Ecto neural progenitor cell (in vitro differentiated cells): Measurements from ENCODE around the gene LPP.

Experiments
- DNase-seq: peaks from one replicate; pipeline ENCODE4 v3.0.0-alpha.2; 2018; ENCODE audit warnings: low spot score

LPP gene

GRCh38 chr3:188792793-188793192 lies 638.8 kb downstream of the LPP start:
- DNase-seq, result peak; percentile 61

- no peak for DNase-seq
Measured at GRCh38 chr3:188796122-188796631, 642.2 kb downstream of the LPP start.

GRCh38 chr3:188797045-188797444 lies 643.1 kb downstream of the LPP start:
- no peak for DNase-seq

- no peak for DNase-seq
Measured at GRCh38 chr3:188798556-188799145, 644.7 kb downstream of the LPP start.

GRCh38 chr3:188801393-188801792 lies 647.4 kb downstream of the LPP start:
- no peak for DNase-seq

- DNase-seq, result no peak
Measured at GRCh38 chr3:188802645-188803044, 648.7 kb downstream of the LPP start.

GRCh38 chr3:188807006-188807405 lies 653.0 kb downstream of the LPP start:
- DNase-seq, result no peak

- DNase-seq, result no peak
Measured at GRCh38 chr3:188812198-188812597, 658.2 kb downstream of the LPP start.

GRCh38 chr3:188814581-188814980 lies 660.6 kb downstream of the LPP start:
- no peak for DNase-seq

GRCh38 chr3:188817103-188817934 lies 663.4 kb downstream of the LPP start:
- DNase-seq, result no peak

GRCh38 chr3:188817935-188818269 lies 663.9 kb downstream of the LPP start:
- DNase-seq, result no peak

GRCh38 chr3:188818282-188818681 lies 664.3 kb downstream of the LPP start:
- no peak for DNase-seq

- DNase-seq, result no peak
Measured at GRCh38 chr3:188819939-188820338, 666.0 kb downstream of the LPP start.

GRCh38 chr3:188822004-188822403 lies 668.0 kb downstream of the LPP start:
- DNase-seq, result no peak

GRCh38 chr3:188822411-188822810 lies 668.5 kb downstream of the LPP start:
- DNase-seq, result no peak

GRCh38 chr3:188824566-188824965 lies 670.6 kb downstream of the LPP start:
- DNase-seq, result no peak

- DNase-seq, result no peak
Measured at GRCh38 chr3:188825901-188826300, 671.9 kb downstream of the LPP start.

GRCh38 chr3:188826574-188826973 lies 672.6 kb downstream of the LPP start:
- no peak for DNase-seq

GRCh38 chr3:188827103-188827502 lies 673.1 kb downstream of the LPP start:
- DNase-seq, result no peak

- no peak for DNase-seq
Measured at GRCh38 chr3:188827576-188827975, 673.6 kb downstream of the LPP start.

- no peak for DNase-seq
Measured at GRCh38 chr3:188829130-188829529, 675.2 kb downstream of the LPP start.

- DNase-seq, result no peak
Measured at GRCh38 chr3:188829576-188829975, 675.6 kb downstream of the LPP start.

- DNase-seq, result no peak
Measured at GRCh38 chr3:188830893-188831292, 676.9 kb downstream of the LPP start.

- DNase-seq, result no peak
Measured at GRCh38 chr3:188832146-188832545, 678.2 kb downstream of the LPP start.
